HFFc6 (cell line): ENCODE measurements around the gene UPF1. TPM values are rescaled to one million over a fixed set of nuclear protein-coding genes. Genes with fewer than 3 reads are reported as not detected.
"Not testable (repeated sequence)": the region's sequence is repeated elsewhere in the genome, so short reads cannot be mapped to it uniquely, and the experiment has no call there.

Experiments
- DNase-seq: peaks from one replicate; pipeline ENCODE4 v3.0.0-alpha.2; 2018
- H3K27ac Mint-ChIP-seq: 2 replicates; pipeline ENCODE4 v1.8.0; 2020; ENCODE audit warnings: mild to moderate bottlenecking, mixed read lengths
- H3K27me3 Mint-ChIP-seq: 2 replicates; pipeline ENCODE4 v1.8.0; 2021; ENCODE audit warnings: mild to moderate bottlenecking, moderate library complexity, mixed read lengths; ENCODE audit not compliant: insufficient read depth
- H3K36me3 Mint-ChIP-seq: 2 replicates; pipeline ENCODE4 v1.8.0; 2021; ENCODE audit warnings: low read depth, mixed read lengths
- H3K4me1 Mint-ChIP-seq: 2 replicates; pipeline ENCODE4 v1.8.0; 2020; ENCODE audit warnings: low read depth, mixed read lengths
- H3K4me3 Mint-ChIP-seq: 2 replicates; pipeline ENCODE4 v1.8.0; 2020; ENCODE audit warnings: mild to moderate bottlenecking, moderate library complexity, mixed read lengths
- H3K9me3 Mint-ChIP-seq: 2 replicates; pipeline ENCODE4 v1.8.0; 2020; ENCODE audit warnings: mild to moderate bottlenecking, mixed read lengths
- total RNA-seq, 6 experiments: library from RNA; stranded (reverse); fragmentation: NEBNext Ultra II Directional; extraction: Animal tissue kit (Norgen Biotek cat#: 25700); gene quantifications; 2 replicates in 1 of 6; 3 replicates in 5 of 6; pipeline ENCODE4 v1.2.3, GENCODE V29; 2021
- TF ChIP-seq, protein P1 (sequence below): fragments of 200-600 bp; sonication (generic); IDR thresholded peaks from 2 replicates; pipeline ENCODE4 v1.5.0; 2021; ENCODE audit warnings: antibody characterized with exemption, mild to moderate bottlenecking

The UPF1 gene
- total RNA-seq, 6 experiments from 2014 or later: 46.3 to 54.7 (median 51.4) TPM

DNA sequence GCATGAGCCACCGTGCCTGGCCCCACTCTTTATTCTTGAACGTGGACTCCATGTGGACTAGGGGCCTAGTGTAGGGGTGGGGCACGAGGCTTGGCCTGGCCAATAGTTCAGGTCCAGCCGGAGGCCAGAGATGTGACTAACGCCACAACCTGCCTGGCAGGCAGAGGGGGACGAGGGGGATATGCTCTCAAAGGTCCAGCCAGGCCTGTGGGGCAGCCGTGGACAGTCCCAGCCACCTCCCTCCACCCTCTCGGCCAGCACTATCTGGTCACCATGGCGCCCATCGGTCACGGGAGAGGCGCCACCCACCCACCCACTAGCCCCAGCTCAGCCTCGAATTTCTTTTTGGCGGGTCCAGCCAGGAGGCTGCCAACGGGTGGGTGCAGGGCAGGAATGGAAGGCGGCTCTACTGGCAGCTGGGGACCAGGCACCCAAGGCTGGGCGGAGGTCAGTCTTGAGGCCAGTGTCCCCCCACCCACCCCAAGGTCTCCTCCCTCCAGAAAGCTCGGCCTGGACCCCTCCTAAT lies 66.4 kb downstream of the UPF1 start:
- Mint-ChIP-seq H3K36me3 (no peaks in the 10 kb centered on the region; the same call in 1 of the 2 replicates), H3K4me3 (no peak overlapping the region), H3K4me1 (no peaks in the 10 kb centered on the region), H3K27ac (no peak overlapping the region), H3K9me3 (no peaks in the 10 kb centered on the region), H3K27me3 (peaks cover 11% of the 10 kb centered on the region)
- TF ChIP-seq, protein P1, sequence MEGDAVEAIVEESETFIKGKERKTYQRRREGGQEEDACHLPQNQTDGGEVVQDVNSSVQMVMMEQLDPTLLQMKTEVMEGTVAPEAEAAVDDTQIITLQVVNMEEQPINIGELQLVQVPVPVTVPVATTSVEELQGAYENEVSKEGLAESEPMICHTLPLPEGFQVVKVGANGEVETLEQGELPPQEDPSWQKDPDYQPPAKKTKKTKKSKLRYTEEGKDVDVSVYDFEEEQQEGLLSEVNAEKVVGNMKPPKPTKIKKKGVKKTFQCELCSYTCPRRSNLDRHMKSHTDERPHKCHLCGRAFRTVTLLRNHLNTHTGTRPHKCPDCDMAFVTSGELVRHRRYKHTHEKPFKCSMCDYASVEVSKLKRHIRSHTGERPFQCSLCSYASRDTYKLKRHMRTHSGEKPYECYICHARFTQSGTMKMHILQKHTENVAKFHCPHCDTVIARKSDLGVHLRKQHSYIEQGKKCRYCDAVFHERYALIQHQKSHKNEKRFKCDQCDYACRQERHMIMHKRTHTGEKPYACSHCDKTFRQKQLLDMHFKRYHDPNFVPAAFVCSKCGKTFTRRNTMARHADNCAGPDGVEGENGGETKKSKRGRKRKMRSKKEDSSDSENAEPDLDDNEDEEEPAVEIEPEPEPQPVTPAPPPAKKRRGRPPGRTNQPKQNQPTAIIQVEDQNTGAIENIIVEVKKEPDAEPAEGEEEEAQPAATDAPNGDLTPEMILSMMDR: no peak
- DNase-seq: no peak

DNA sequence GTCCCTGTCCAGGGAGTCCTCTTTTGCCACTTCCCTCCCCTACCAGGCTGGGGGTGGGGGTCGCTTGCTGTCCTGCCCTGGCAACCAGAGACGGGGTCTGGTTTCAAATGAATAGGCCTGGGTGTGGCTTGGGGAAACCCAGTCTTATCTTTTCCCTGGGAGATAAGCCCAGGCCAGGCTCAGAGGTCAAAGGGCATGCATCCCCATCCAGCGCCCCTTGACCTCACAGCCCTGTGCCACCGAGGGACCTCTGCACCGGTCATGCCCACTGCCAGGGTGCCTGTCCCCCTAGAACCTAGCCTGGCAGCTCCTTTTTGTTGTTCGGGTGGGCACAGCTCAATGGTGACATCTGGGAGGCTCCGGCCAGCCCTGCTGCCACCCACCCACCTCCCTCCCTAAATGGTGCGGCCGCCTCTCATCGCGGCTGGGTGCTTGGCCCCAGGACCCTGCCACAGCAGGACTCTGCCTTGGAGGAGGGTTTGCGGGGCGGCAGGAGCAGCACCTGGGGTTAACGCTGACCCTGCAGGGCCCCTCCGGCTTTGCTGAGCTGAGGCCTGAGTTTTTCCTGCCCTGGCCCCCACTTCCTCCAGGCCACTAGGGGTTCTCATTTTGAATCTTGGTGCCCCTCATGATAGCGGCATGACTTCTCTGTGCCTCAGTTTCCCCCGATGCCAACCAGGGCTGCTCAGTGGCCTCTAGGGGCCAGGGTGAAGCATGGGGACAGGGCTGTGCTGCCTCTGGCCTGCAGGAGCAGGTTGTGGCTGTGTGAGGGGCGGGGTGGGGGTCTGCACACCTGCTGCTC lies 67.0 kb downstream of the UPF1 start:
- DNase-seq: no peak
- Mint-ChIP-seq H3K36me3 (no peaks in the 10 kb centered on the region; the same call in 1 of the 2 replicates), H3K27me3 (peaks cover 11% of the 10 kb centered on the region), H3K4me3 (no peak overlapping the region), H3K9me3 (no peaks in the 10 kb centered on the region), H3K4me1 (no peaks in the 10 kb centered on the region), H3K27ac (no peak overlapping the region)
- TF ChIP-seq, protein P1: 0 out of 2 replicates have a peak, but pooled peaks have one; percentile 7

DNA sequence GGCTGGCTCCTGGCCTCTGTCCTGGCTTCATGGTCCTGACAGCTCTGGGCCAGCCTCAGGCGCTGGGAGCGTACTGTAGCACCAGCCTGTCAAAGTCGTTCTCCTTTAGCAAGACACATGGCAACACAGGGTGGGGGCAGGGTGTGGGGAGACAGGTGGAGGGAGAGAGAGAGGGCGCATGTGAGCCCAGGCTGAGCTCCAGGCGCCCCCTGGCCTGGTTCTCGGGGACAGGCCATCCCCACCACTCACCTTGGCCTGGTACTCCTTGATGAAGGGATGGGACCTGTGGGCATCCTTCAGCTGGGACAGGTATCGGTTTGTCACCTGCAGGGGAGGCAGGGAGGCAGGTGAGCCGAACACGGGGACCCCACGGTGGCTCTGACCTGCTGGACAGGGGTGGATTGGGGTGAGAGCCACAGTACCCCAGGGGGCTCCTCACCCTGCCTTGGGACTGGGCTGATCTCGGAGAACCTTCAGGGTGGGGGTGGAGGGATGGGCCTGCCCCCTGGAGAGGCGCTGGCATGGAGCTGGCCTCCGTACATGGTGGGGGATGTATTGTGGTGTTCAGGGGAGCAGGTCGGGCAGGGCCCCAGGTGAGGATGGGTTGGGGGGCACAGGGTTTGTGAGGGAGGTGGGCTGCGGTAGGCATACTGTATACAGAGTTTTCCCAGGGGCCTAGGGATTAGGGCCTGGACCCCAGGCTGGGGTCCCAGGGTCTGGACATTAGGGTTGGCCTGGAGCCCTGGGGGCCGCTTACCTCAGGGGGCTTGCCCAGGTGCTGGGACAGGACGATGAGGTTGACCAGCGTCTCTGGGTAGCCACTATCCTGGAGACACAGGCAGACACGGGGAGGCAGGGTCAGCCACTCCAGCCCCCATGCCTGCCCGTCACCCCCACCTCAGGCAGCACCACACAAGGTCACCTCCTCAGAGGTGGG lies 68.1 kb downstream of the UPF1 start:
- TF ChIP-seq, protein P1: no peak
- DNase-seq: no peak
- Mint-ChIP-seq H3K4me3 (no peak overlapping the region), H3K36me3 (no peaks in the 10 kb centered on the region; the same call in 1 of the 2 replicates), H3K27me3 (peaks cover 11% of the 10 kb centered on the region), H3K4me1 (no peaks in the 10 kb centered on the region), H3K9me3 (no peaks in the 10 kb centered on the region), H3K27ac (no peak overlapping the region)

DNA sequence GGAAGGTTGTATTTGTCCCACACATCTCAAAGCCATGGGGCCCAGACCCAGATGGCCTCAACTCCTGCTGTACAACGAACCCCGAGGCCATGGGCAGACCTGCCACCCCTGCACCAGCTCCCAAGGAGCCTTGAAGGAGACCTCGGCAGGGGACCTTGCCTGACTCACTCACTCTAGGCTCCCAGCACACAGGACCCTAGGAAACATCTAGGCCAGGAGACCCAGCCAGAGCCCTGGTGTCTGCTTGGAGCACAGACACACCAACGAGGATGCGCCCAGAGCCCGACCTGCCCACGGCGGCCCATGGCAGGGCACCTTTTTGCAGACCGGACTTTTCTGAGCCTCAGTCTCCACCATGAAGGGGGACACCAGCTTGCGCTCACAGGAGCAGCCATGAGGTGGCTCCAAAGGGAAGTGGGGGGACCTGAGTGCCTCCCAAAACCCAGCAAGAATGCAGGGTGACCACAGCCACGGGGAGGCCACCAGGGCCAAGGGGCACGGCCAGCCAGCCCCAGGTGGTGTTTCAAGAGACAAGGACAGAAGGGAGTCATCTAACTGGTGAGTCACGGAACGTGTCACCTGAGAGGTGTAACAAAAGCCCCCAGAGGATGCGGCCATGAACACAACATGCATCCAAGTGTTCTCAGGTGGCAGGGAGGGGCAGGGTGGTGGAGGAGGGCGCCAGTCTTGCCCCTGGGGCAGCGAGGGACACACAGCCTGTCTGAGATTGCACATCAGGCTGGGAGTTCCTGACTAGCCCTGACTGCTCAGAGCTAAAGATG lies 69.1 kb downstream of the UPF1 start:
- no peak for DNase-seq
- H3K36me3 Mint-ChIP-seq: no peaks in the 10 kb centered on the region; the same call in 1 of the 2 replicates
- no peak overlapping the region for H3K4me3 Mint-ChIP-seq
- H3K4me1 Mint-ChIP-seq: no peaks in the 10 kb centered on the region
- TF ChIP-seq, protein P1: no peak
- peaks cover 11% of the 10 kb centered on the region for H3K27me3 Mint-ChIP-seq
- no peaks in the 10 kb centered on the region for H3K9me3 Mint-ChIP-seq
- no peak overlapping the region for H3K27ac Mint-ChIP-seq

DNA sequence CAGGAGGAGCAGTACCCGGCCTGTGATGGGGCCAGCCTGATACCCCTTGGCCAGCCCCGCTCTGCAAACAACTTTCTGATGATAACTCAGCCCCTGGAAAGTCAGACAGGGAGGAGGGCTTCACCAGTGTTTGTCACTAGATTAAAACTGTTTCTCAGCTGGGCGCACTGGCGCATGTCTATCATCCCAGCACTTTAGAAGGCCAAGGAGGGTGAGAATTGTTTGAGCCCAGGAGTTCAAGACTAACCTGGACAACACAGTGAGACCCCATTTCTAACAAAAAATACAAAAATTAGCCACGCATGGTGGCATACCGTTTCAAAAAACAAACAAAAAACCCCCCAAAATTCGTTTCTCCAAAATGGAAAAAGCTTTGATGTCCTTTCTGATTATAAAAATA lies 69.7 kb downstream of the UPF1 start:
- H3K36me3 Mint-ChIP-seq: no peaks in the 10 kb centered on the region; the same call in 1 of the 2 replicates
- no peaks in the 10 kb centered on the region for H3K4me1 Mint-ChIP-seq
- peaks cover 10% of the 10 kb centered on the region for H3K27me3 Mint-ChIP-seq
- H3K4me3 Mint-ChIP-seq: no peak overlapping the region
- TF ChIP-seq, protein P1: no peak
- no peak for DNase-seq
- H3K9me3 Mint-ChIP-seq: no peaks in the 10 kb centered on the region
- no peak overlapping the region for H3K27ac Mint-ChIP-seq

DNA sequence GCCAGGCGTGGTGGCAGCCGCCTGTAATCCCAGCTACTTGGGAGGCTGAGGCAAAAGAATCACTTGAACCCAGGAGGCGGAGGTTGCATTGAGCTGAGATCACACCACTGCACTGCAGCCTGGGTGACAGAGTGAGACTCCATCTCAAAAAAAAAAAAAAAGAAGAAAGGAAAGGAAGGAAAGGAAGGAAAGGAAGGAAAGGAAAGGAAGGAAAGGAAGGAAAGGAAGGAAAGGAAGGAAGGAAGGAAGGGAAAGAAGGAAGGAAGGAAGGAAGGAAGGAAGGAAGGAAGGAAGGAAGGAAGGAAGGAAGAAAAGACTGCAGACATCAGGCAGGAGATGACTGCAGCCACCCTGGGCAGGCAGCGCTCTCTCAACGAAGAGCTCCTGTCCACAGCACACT lies 70.8 kb downstream of the UPF1 start:
- H3K36me3 Mint-ChIP-seq, H3K27me3 Mint-ChIP-seq, H3K4me3 Mint-ChIP-seq, H3K4me1 Mint-ChIP-seq, H3K27ac Mint-ChIP-seq, H3K9me3 Mint-ChIP-seq, DNase-seq: not testable (repeated sequence)
